ENCODE data around the gene RBM24.

DNA sequence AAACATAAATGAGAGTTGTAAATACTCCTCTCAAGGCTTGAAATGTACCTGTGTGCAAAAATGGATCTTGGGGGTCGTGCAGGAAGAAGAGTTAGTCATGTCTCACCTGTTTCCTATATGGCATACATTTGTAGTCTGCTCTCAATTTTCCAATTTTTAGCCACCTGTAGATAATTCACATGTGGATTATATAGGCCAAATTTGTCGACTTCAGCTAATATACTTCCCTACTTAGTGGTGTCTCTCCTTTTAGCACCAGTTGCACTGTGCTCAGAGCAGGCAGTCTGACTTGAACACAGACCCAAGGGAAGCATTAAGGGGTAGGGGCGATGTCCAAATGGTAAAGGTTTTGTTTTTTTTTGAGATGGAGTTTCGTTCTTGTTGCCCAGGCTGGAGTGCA, 1.9 kb downstream of the RBM24 start:
- TF ChIP-seq, protein P1, sequence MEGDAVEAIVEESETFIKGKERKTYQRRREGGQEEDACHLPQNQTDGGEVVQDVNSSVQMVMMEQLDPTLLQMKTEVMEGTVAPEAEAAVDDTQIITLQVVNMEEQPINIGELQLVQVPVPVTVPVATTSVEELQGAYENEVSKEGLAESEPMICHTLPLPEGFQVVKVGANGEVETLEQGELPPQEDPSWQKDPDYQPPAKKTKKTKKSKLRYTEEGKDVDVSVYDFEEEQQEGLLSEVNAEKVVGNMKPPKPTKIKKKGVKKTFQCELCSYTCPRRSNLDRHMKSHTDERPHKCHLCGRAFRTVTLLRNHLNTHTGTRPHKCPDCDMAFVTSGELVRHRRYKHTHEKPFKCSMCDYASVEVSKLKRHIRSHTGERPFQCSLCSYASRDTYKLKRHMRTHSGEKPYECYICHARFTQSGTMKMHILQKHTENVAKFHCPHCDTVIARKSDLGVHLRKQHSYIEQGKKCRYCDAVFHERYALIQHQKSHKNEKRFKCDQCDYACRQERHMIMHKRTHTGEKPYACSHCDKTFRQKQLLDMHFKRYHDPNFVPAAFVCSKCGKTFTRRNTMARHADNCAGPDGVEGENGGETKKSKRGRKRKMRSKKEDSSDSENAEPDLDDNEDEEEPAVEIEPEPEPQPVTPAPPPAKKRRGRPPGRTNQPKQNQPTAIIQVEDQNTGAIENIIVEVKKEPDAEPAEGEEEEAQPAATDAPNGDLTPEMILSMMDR (IDR thresholded peaks at IDR 0.05): no peak
- no peak for TF ChIP-seq EZH2 (IDR thresholded peaks at IDR 0.05; ENCODE audit: borderline replicate concordance, insufficient read depth, low read depth, low read length, poor library complexity, severe bottlenecking)

Measured in B cell (primary cell).